Measurements from ENCODE around the gene TOB1.
A peak's percentile ranks its signal among the peaks of the same experiment; 100 is the strongest.

Gene TOB1

DNA sequence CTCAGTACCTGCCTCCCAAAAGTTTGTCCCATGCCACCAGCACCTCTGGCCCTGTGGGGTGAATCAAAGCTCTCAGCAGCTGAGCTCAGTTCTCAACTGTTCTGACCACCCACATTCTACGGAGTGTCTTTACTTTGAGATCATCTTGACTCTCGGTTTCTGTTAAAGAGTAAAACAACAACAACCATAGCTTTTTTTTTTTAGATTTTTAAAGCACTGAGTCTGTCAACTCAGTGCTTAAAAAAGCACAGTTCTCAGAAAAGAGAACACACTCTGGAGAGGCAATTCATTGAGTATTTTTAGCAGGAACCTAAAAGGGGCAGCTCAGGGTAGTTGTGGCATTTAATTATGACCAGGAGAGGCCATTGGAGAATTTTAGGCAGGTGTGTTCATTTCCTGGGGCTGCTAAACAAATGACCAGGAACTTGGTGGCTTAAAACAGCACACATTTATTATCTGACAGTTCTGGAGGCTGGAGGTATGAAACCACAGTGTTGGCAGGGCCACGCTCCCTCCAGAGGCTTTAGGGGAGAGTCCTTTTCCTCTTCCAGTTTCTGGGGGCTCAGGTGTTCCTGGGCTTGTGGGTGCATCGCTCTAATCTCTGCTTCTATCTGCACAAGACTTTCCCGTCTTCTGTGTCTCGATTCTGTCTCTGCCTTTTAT lies 37.5 kb downstream of the TOB1 start:
- H3K27me3 Mint-ChIP-seq (ENCODE audit: low read depth) = peaks cover 7% of the 10 kb centered on the region
- H3K27ac Mint-ChIP-seq = no peak overlapping the region
- no peaks in the 10 kb centered on the region for H3K4me1 Mint-ChIP-seq (ENCODE audit: low read depth)
- H3K9me3 Mint-ChIP-seq = peaks cover 3% of the 10 kb centered on the region
- no peak overlapping the region for H3K4me3 Mint-ChIP-seq
- H3K36me3 Mint-ChIP-seq (ENCODE audit: low read depth) = no peaks in the 10 kb centered on the region

DNA sequence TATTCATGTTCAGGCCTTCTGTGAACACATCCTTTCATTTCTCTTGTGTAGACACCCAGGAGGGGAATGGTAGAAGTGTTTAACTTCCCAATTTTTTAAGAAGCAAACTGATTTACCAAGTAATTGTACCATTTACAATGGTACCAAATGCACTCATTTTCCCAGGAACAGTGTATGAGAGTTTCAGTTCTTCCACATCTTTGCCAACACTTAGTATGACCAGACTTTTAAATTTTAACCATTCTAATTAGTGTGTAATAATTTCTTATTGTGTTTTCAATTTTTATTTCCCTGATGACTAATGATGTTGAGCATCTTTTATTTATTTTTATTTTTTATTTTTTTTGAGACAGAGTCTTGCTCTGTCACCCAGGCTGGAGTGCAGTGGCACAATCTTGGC lies 41.0 kb downstream of the TOB1 start:
- peaks cover 7% of the 10 kb centered on the region for H3K27me3 Mint-ChIP-seq (ENCODE audit: low read depth)
- H3K4me1 Mint-ChIP-seq (ENCODE audit: low read depth) = no peaks in the 10 kb centered on the region
- H3K4me3 Mint-ChIP-seq = no peak overlapping the region
- peaks cover 8% of the 10 kb centered on the region for H3K9me3 Mint-ChIP-seq
- H3K27ac Mint-ChIP-seq = no peak overlapping the region
- H3K36me3 Mint-ChIP-seq (ENCODE audit: low read depth) = no peaks in the 10 kb centered on the region

DNA sequence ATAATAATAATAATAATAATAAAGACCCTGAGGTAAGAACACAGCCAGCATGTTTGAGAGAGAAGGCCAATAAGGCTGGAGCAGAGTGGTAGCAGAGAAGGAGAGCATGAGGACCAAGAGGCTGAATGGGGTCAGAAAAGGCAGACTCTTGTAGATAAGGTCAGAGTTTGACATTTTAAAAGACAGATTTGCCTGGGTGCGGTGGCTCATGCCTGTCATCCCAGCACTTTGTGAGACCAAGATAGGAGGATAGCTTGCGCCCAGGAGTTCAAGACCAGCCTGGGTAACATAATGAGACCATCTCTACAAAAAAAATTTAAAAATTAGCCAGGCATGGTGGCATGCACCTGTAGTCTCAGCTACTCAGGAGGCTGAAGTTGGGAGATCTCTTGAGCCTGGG lies 41.7 kb downstream of the TOB1 start:
- H3K4me1 Mint-ChIP-seq (ENCODE audit: low read depth) = no peaks in the 10 kb centered on the region
- no peak overlapping the region for H3K27ac Mint-ChIP-seq
- H3K9me3 Mint-ChIP-seq = peaks cover 8% of the 10 kb centered on the region
- no peaks in the 10 kb centered on the region for H3K36me3 Mint-ChIP-seq (ENCODE audit: low read depth)
- H3K4me3 Mint-ChIP-seq = no peak overlapping the region
- H3K27me3 Mint-ChIP-seq (ENCODE audit: low read depth) = peaks cover 6% of the 10 kb centered on the region

DNA sequence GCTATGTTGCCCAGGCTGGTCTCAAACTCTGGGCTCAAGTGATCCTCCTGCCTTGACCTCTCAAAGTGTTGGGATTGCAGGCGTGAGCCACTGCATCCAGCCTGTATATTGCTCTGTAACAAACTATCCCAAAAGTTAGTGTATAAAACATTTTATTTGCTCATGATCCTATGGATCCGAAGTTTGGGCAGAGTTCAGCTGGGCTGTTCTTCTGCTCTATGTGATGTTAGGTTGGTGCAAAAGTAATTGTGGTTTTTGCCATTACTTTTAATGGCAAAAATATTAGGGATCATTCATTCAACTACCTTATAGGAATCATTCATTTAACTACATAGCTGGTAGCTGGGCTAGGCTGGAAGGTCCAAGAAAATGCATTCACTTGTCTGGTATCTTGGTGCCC lies 43.6 kb downstream of the TOB1 start:
- H3K27ac Mint-ChIP-seq = no peak overlapping the region
- no peaks in the 10 kb centered on the region for H3K36me3 Mint-ChIP-seq (ENCODE audit: low read depth)
- H3K4me1 Mint-ChIP-seq (ENCODE audit: low read depth) = peaks cover 8% of the 10 kb centered on the region
- H3K9me3 Mint-ChIP-seq = peaks cover 8% of the 10 kb centered on the region
- H3K4me3 Mint-ChIP-seq = no peak overlapping the region
- peaks cover 7% of the 10 kb centered on the region for H3K27me3 Mint-ChIP-seq (ENCODE audit: low read depth)

DNA sequence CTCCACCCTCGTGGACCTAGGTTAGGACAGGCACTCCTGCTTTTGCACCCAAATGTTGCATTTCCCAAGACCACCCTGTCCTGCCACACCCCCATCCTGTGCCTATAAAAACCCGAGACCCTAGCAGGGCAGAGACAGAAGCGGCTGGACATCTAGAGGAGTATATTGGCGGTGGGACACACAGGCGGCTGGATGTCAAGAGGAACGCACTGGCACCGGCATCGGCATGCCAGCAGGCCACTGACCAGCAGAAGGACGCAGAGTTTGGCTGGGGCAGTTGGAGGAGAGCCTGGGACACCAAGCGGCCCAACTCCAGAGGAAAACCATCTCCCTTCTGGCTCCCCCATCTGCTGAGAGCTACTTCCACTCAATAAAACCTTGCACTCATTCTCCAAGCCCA lies 45.5 kb downstream of the TOB1 start:
- H3K36me3 Mint-ChIP-seq (ENCODE audit: low read depth) = no peaks in the 10 kb centered on the region
- H3K4me3 Mint-ChIP-seq = no peak overlapping the region
- H3K9me3 Mint-ChIP-seq = peaks cover 8% of the 10 kb centered on the region
- peaks cover 16% of the 10 kb centered on the region for H3K27me3 Mint-ChIP-seq (ENCODE audit: low read depth)
- no peak overlapping the region for H3K27ac Mint-ChIP-seq
- H3K4me1 Mint-ChIP-seq (ENCODE audit: low read depth) = peaks cover 8% of the 10 kb centered on the region

DNA sequence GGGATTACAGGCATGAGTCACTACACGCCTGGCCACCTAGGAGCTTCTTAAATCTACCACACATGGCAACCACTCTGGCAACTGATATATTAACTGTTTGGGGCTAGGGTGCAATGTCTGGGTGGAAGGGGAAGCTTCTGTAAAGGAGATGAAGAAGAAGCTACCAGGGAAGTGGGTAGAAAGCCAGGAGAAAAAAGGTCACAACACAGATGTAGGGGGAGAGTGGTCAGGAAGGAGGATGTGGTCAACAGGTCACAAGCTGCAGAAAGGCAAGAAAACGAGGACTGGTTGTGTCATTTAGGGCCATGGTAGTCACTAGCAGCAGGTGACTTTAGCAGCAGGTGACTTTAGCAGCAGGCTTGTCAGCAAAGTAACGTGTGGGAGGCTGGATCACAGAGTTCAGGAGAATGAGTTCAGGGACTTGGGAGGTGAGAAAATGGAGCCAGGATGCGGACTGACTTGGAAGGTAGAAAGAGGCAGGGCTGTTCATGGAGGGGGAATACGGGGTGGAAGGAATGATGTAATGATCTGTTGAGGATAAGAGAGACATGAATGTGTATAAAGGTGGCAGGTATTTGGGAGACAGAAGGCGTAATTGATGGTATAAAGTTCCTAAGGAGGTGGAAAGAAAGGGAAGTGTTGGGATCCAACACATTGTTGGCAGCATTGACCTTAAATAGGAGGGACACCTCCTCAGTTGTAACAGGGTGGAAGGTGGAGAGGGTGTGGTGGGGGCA lies 47.1 kb downstream of the TOB1 start:
- Mint-ChIP-seq H3K27ac (peak overlapping the region; percentile 2), H3K27me3 (ENCODE audit: low read depth) (peaks cover 18% of the 10 kb centered on the region)

DNA sequence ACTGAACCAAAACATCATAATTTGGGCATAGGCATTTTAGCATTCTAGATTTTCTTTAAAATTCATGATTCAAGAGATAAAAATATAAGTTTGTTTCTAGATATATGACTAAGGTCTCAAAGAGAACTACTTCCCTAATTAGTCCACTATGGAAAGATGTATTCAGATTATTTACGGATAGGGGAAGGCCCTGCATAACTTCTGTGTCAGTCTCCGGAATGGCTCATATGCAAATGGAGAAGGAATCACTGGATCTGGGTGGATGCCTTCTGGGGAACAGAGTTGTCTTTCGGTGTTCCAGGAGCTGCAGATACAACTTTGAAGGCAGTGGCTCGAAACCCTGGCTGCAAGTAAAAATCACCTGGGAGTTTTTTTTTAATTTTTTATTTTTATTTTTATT lies 47.9 kb downstream of the TOB1 start:
- Mint-ChIP-seq H3K27me3 (ENCODE audit: low read depth) (peaks cover 24% of the 10 kb centered on the region), H3K9me3 (peaks cover under 1% of the 10 kb centered on the region), H3K36me3 (ENCODE audit: low read depth) (no peaks in the 10 kb centered on the region), H3K4me1 (ENCODE audit: low read depth) (peaks cover 8% of the 10 kb centered on the region), H3K27ac (no peak overlapping the region), H3K4me3 (no peak overlapping the region)

More for the DNA sequence above, 47.1 kb downstream of the TOB1 start:
- H3K4me3 Mint-ChIP-seq = no peak overlapping the region
- H3K9me3 Mint-ChIP-seq = peaks cover 8% of the 10 kb centered on the region
- peaks cover 8% of the 10 kb centered on the region for H3K4me1 Mint-ChIP-seq (ENCODE audit: low read depth)
- H3K36me3 Mint-ChIP-seq (ENCODE audit: low read depth) = no peaks in the 10 kb centered on the region

DNA sequence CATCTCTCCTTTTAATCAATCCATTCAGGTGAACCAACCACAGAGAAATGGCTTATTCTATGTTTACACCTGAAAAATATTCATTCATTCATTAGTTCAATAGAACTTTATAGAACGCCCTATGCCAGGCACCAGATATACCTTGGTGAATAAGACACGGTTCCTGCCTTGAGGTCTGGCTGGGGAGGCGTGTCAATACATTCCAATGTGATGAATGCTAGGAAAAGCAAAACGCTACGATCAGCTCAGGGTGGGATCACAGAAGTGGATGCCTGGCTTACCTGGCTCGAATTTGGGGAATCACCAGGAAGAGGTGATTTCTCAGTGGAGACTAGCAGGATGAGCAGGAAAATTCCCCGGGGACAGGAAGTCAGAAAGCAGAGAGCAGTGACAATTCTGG lies 48.3 kb downstream of the TOB1 start:
- Mint-ChIP-seq H3K9me3 (no peaks in the 10 kb centered on the region), H3K4me3 (no peak overlapping the region), H3K36me3 (ENCODE audit: low read depth) (no peaks in the 10 kb centered on the region), H3K27me3 (ENCODE audit: low read depth) (peaks cover 24% of the 10 kb centered on the region), H3K4me1 (ENCODE audit: low read depth) (peaks cover 8% of the 10 kb centered on the region), H3K27ac (no peak overlapping the region)

DNA sequence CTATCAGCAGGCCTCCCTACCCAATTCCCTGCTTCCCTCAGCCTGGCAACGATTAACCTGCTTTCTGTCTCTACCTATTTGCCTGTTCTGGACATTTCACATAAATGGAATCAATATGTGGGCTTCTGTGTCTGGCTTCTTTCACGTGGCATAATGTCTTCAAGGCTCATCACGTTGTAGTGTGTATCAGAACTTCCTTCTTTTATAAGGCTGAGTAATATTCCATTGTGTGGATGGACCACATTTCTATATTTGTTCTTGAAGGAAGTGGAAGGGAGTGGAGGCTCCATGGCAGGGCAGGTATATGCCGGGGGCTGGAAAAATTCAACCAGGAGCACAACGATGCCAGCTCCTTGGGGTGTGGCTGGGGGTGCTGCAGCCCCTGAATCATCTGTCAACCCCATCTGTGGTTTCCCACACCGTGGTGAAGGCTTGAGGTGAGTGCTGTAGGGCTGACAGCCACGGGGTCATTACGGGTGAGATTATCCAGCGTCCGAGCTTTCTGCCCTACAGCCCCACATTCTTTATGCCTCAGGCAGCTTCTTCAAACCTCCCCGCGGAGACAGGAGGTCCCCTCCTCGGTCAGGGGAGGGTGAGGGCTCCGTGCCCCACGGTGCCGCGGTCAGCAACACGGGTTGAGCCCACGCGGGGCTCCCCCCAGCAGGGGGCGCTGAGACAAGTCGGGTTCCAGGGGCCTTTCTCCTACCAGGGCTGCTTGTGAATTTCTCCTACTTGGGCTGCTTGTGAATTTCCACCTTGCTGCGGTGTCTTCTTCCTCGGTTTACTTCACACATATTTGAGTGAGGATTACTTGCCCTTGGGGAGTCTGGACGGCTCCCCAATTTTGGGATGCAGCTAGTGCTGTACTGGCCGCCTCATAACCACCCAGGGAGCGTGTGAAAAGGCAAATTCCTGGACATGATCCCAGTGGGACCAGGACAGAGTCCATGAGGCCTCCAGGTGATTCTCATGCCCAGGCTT lies 49.1 kb downstream of the TOB1 start:
- peaks cover 24% of the 10 kb centered on the region for H3K27me3 Mint-ChIP-seq (ENCODE audit: low read depth)
- peaks cover 8% of the 10 kb centered on the region for H3K4me1 Mint-ChIP-seq (ENCODE audit: low read depth)
- no peak overlapping the region for H3K27ac Mint-ChIP-seq
- no peaks in the 10 kb centered on the region for H3K36me3 Mint-ChIP-seq (ENCODE audit: low read depth)
- H3K9me3 Mint-ChIP-seq = no peaks in the 10 kb centered on the region
- H3K4me3 Mint-ChIP-seq = no peak overlapping the region

DNA sequence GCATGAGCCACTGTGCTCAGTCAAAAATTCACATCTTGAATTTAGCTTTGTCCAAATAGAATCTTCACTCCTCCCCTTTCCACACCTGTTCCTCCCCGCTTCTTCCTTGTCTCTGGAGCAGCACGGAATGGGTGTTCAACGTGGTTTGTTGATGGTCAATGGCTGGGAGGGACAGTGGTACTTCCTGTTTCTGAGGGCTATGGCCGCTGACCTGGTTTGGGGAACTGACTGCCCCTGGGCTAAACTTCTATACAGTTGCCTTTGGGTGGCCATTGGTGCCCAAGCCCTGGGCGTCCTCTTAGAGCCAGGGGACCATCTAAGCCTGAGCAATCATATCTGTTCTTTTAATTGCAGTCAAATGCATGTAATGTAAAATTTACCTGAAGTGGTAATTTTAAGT lies 49.9 kb downstream of the TOB1 start:
- Mint-ChIP-seq H3K27ac (no peak overlapping the region), H3K36me3 (ENCODE audit: low read depth) (no peaks in the 10 kb centered on the region), H3K9me3 (no peaks in the 10 kb centered on the region), H3K4me3 (no peak overlapping the region), H3K4me1 (ENCODE audit: low read depth) (peaks cover 8% of the 10 kb centered on the region), H3K27me3 (ENCODE audit: low read depth) (peaks cover 24% of the 10 kb centered on the region)

DNA sequence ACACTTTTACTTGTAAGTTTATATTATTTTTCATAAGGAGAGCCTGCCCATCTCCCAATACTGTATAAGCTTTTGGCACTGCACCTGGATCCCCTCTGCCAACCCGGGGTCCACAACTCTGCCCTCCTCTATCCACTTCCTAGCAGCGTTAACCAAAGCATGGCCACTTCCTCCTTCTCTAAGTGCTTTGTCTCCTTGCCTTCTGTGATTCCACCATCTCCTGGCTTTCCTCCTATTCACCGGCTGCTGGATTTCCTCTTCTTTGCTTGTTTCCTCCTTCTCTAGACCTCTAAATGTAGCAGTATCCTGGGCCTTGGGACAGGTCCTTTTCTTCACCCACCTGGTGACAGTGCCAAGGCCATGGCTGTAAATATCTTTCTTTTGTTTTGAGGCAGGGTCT lies 50.8 kb downstream of the TOB1 start:
- peaks cover 8% of the 10 kb centered on the region for H3K4me1 Mint-ChIP-seq (ENCODE audit: low read depth)

DNA sequence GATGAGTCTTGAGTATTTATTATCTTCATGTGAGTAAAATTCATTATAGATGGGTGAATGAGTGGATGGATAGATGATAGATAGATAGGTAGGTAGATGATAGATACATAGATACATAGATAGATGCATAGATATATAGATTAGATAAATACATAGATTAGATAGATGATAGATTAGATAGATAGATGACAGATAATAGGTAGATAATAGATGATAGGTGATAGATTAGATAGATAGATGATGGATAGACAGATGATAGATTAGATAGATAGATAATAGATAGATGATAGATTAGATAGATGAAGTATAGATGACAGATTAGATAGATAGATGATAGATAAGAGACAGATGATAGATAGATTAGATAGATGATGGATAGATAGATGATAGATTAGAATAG lies 52.6 kb downstream of the TOB1 start:
- Mint-ChIP-seq H3K27ac (no peak overlapping the region), H3K4me3 (no peak overlapping the region), H3K4me1 (ENCODE audit: low read depth) (peaks cover 2% of the 10 kb centered on the region), H3K36me3 (ENCODE audit: low read depth) (no peaks in the 10 kb centered on the region), H3K9me3 (no peaks in the 10 kb centered on the region), H3K27me3 (ENCODE audit: low read depth) (peaks cover 21% of the 10 kb centered on the region)

More for the DNA sequence above, 50.8 kb downstream of the TOB1 start:
- Mint-ChIP-seq H3K4me3 (no peak overlapping the region), H3K27me3 (ENCODE audit: low read depth) (peaks cover 24% of the 10 kb centered on the region), H3K36me3 (ENCODE audit: low read depth) (no peaks in the 10 kb centered on the region), H3K27ac (no peak overlapping the region), H3K9me3 (no peaks in the 10 kb centered on the region)
